T-helper 2 cell treated with Interferon-gamma antibody and Interleukin-4, amounts not matched to agents 100 ng/mL and 5 ng/mL, for 36 hours (primary cell): ENCODE data around the gene ZNF212. TPM values are rescaled to one million over a fixed set of nuclear protein-coding genes. Genes with fewer than 3 reads are reported as not detected.
"Not testable (repeated sequence)": the region's sequence is repeated elsewhere in the genome, so short reads cannot be mapped to it uniquely, and the experiment has no call there.

Source experiments
- intact Hi-C: fragments of 100-400 bp; cut with micrococcal nuclease; formaldehyde crosslinking; loops from one replicate; pipeline ENCODE4 v1.15.1; 2023
- total RNA-seq: library from RNA; stranded (reverse); gene quantifications from 2 replicates; pipeline ENCODE4 v1.2.3, GENCODE V29; 2022

Gene ZNF212
- total RNA-seq, 1 donor from 2014 or later: 10.2 TPM

- intact Hi-C loops: no loop called here
Measured at GRCh38 chr7:149217570-149217969, 21.9 kb upstream of the ZNF212 start.

- intact Hi-C loops: no loop called here
Measured at GRCh38 chr7:149218469-149219420, 20.7 kb upstream of the ZNF212 start.

- intact Hi-C loops: no loop called here
Measured at GRCh38 chr7:149220534-149220933, 18.9 kb upstream of the ZNF212 start.

DNA sequence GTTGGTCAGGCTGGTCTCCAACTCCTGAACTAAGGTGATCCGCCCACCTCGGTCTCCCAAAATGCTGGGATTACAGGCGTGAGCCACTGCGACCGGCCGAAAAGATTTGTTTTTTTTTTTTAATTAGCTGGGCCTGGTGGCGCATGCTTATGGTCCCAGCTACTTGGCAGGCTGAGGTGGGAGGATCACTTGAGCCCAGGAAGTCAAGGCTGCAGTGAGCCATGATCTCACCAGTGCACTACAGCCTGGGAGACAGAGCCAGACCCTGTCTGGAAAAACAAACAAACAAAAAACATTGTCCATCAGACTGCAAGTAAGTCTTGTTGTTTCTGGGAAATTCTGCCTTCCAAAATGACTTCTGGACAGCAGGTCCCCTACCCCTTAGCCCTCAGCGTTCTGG, 16.3 kb upstream of the ZNF212 start:
- intact Hi-C loops: no loop called here

DNA sequence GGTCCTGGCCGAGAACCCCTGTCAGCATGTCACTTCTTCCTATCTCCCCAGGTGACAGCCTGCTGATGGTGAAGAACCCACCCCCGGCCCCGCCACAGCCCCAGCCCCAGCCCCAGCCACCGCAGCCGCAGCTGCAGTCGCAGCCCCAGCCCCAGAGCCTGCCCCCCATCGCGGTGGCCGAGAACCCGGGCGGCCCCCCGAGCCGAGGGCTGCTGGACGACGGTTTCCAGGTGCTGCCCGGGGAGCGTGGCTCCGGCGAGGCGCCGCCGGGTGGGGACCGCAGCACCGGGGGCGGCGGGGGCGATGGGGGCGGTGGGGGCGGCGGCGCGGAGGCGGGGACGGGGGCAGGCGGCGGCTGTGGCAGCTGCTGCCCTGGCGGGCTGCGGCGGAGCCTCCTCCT, 15.7 kb upstream of the ZNF212 start:
- intact Hi-C loops: no loop called here

DNA sequence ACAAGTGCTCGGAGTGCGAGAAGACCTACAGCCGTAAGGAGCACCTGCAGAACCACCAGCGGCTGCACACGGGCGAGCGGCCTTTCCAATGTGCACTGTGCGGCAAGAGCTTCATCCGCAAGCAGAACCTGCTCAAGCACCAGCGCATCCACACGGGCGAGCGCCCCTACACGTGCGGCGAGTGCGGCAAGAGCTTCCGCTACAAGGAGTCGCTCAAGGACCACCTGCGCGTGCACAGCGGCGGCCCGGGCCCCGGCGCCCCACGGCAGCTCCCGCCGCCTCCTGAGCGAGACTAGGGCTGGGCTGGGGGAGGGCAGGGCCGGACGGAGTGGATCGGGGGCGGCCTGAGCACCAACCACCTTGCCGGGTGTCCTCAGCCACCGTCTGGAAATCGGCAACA, 15.1 kb upstream of the ZNF212 start:
- intact Hi-C loops: no loop called here

DNA sequence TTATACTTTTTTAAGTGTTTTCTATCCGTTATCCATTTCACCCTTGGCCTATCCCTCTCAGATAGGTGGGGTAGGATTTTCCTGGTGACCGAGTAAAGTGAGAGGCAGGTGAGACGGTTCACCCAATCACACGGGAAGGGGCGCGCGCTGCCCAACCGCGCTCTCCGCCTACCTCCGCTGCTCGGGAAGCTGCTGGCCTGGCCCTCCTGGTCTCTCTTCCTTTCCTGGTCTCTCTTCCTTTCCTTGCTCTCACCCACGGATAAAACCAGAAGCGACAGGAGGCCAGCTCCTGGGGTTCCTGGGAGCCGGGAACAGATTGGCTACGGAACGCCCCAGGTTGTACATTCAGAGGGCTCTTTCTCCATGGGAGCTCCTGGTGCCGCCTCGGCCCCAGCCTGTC, 14.3 kb upstream of the ZNF212 start:
- intact Hi-C loops: no loop called here

DNA sequence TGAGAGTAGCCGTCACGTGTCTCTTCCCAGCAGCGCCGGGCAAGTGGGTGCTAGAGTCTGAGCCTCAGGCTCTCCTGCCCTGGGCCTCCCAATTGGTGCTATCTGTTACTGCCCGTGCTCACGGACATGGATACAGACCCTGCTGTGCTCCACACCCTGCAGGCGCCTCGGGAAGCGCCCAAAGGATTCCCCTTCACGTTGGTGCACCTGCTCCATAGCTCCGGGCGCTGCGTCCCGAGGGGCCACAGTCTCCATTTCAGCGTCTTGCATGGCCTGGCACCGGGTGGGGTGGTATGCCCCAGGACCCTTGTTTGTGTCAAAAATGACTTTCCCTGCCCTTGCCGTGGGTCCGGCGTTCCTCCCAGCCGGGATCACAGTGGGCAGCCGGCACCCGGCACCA, 13.8 kb upstream of the ZNF212 start:
- intact Hi-C loops: no loop called here

GRCh38 chr7:149226366-149226765, 13.1 kb upstream of the ZNF212 start:
- intact Hi-C loops: not testable (repeated sequence)

DNA sequence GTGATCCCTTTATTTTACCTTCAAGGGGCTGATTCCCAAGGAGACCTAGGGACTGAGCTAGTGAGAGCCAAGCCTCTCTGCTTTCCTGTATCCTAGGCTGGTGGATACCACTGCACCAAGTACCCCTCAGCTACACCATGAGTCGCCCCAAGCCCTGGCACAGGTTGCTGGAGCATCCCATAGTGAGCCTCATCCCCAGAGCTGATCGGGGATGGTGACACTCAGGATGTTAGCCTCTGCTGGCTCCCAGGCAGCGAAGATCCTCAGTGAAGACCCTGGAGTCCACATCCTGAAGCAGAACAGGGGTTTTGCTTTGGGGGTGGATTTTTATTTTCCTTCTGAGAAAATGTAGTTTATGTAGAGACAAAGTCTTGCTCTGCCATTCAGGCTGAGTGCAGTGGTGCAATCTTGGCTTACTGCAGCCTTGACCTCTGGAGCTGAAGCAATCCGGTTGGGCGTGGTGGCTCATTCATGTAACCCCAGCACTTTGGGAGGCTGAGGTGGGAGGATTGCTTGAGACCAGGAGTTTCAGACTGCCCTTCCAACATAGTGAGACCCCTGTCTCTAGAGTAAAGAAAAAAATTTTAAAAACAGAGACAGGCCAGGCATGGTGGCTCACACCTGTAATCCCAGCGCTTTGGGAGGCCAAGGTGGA, 12.5 kb upstream of the ZNF212 start:
- intact Hi-C loops: no loop called here

DNA sequence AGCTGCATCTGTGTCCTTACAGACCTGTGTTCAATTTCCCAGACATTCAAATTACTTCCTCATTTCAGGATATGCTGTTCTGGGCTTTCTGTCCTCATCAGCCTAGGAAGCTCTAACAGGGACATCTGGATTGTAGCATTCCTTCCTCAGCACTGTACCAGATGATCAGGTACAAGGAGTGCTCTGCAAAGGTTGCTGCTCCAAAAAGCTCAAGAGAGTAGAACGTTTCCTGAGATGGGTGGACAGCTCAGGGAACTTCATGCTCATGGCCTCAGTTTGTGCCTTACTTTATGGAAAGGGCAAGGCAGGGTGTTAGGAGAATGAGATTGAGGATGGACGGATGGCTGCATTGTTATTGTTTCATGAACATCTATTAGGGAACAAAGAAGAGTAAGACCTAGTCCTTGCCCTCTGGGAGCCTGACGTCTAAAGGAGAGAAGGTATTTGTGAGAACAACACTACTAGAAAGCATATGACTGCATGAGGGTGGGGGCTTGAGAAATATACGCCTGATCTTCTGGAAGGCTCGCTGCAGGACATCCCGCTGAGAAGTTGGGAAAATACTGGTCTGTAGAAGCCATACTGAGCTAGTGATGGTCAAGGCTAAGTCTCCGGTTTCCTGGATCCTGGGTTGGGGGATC, 10.5 kb upstream of the ZNF212 start:
- intact Hi-C loops: no loop called here

- intact Hi-C loops: no loop called here
Measured at GRCh38 chr7:149229526-149229925, 9.9 kb upstream of the ZNF212 start.

DNA sequence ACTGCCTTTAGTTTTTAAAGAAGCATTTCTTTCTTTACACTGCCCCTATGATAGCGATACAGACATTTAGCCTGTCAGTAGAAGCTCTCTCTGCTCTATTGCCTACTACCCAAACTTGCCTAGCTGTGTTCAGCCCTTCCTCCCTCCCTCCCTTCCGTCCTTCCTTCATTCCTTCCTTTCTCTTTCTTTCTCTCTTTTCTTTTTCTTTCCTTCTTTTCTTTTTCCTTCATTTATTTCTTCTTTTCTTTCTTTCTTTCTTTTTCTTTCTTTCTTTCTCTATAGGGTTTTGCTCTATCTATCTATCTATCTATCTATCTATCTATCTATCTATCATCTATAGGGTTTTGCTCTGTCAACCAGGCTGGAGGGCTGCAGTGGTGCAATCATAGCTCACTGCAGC, 7.1 kb upstream of the ZNF212 start:
- intact Hi-C loops: no loop called here

DNA sequence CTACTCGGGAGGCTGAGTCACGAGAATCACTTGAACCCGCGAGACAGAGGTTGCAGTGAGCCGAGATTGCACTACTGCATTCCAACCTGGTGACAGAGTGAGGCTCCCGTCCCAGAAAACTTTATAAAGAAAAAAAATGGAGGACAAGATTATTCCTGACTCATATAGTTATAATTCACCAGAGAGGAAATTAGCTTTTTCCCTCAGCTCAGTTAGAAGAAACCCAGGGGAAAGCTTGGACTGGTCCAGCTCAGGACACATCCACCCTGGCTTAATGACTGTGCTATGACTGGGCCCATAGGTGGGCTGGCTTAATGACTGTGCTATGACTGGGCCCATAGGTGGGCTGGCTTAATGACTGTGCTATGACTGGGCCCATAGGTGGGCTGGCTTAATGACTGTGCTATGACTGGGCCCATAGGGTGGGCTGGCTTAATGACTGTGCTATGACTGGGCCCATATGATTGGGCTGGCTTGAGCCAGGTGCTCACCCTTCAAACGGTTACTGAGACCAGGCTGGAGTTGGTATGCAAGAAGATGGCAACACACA, 5.7 kb upstream of the ZNF212 start:
- intact Hi-C loops: not testable (repeated sequence)

GRCh38 chr7:149237502-149237901, 1.9 kb upstream of the ZNF212 start:
- intact Hi-C loops: no loop called here

GRCh38 chr7:149238051-149238450, 1.4 kb upstream of the ZNF212 start:
- intact Hi-C loops: loop anchor here (2.0 kb wide), 2 partner anchors 41 to 387 kb away; no protein-coding TSS in a partner anchor

- intact Hi-C loops: no loop called here
Measured at GRCh38 chr7:149240637-149241036, 1.2 kb downstream of the ZNF212 start.

DNA sequence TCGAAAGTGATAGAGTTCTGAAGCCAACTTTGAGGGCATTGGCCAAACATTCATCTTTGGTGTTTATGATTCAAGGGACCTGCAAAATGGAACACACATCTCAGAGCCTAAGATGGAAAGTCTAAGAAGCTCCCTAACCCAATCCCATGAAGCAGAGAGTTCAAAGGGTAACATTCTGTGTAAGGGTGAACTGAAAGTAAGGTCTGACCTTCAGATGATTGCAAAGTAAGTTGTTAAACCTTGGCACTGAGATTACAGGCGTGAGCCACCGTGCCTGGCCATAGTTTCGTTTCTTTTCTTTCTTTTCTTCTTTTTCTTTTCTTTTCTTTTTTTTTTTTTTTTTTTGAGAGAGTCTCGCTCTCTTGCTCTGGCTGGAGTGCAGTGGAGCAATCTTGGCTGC, 2.2 kb downstream of the ZNF212 start:
- intact Hi-C loops: no loop called here

- intact Hi-C loops: no loop called here
Measured at GRCh38 chr7:149245244-149245643, 5.8 kb downstream of the ZNF212 start.

DNA sequence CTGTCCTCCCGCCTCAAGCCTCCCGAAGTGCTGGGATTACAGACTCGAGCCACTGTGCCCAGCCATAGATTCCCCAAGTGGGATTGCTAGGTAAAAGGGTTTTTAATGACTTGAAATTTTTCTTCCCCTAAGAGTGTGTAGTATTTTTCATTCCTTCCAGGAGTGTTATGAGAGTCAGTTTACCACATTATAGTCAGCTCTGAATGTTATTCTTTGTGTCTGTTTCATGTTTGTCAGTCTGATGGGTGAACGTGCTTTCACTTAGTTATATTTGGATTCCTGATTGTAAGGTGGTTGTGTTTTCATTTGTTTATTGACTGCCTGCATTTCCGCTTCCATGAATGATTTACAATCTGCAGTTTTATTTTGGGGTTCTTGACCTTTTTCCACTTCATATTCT, 6.3 kb downstream of the ZNF212 start:
- intact Hi-C loops: no loop called here

DNA sequence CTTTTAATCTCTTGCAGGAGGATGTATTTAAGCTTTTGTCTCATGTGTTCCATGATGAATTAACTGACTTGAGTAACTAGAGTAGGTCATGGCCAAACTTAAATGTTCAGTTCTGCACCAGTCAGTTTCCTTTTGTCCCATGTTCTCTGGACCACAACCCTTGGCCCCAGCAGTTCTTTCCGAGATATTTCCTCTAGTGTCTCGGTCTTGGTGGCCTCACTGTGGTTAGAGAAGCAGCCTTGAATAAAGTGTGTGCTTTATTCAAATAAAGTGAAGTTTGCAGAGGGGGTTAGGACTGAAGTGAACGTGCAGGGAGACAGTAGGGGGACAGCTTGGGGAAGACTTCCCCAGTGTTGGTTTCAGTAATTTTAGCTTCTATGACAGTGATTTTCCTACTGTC, 9.3 kb downstream of the ZNF212 start:
- intact Hi-C loops: no loop called here

- intact Hi-C loops: not testable (repeated sequence)
Measured at GRCh38 chr7:149250151-149250550, 10.7 kb downstream of the ZNF212 start.
